NCI-H1105 treated with DMSO at 0.1 percent for 48 hours (cell line): ENCODE results near the gene PLK5.

ENCODE experiments used
- DNase-seq: peaks from one replicate; lab custom pipeline; 2025; lab: John Stamatoyannopoulos, UW

The PLK5 gene

GRCh38 chr19:1577090-1577928 lies 53.4 kb downstream of the PLK5 start:
- peak; percentile 92 for DNase-seq

GRCh38 chr19:1577929-1578618 lies 54.2 kb downstream of the PLK5 start:
- peak; percentile 71 for DNase-seq

GRCh38 chr19:1579222-1579621 lies 55.3 kb downstream of the PLK5 start:
- no peak for DNase-seq

GRCh38 chr19:1580382-1580781 lies 56.5 kb downstream of the PLK5 start:
- no peak for DNase-seq

GRCh38 chr19:1580957-1581356 lies 57.1 kb downstream of the PLK5 start:
- DNase-seq = no peak

- no peak for DNase-seq
These were observed 58.3 kb downstream of the PLK5 start for GRCh38 chr19:1582201-1582600.

- no peak for DNase-seq
These were observed 60.8 kb downstream of the PLK5 start for GRCh38 chr19:1584500-1585242.

GRCh38 chr19:1585243-1585580 lies 61.3 kb downstream of the PLK5 start:
- DNase-seq = no peak
